ENCODE measurements around the gene CCDC136. TPM values are rescaled to one million over a fixed set of nuclear protein-coding genes. Genes with fewer than 3 reads are reported as not detected.

CCDC136 gene
- polyA plus RNA-seq, 1 donor, result 11.3 TPM

GRCh38 chr7:128831994-128832879 lies 40.5 kb downstream of the CCDC136 start:
- Histone ChIP-seq H3K27me3 (ENCODE audit: control insufficient read depth, insufficient read depth, low read length) (peaks cover 28% of the 10 kb centered on the region), H3K9me3 (ENCODE audit: control insufficient read depth, low read depth, low read length) (peaks cover 10% of the 10 kb centered on the region), H3K27ac (ENCODE audit: low read length) (peak overlapping the region; percentile 68), H3K36me3 (ENCODE audit: control insufficient read depth, insufficient read depth, low read length) (peaks cover 17% of the 10 kb centered on the region), H3K4me3 (ENCODE audit: low read length) (peak overlapping the region; percentile 86), H3K4me1 (ENCODE audit: control insufficient read depth, insufficient read depth, low read length) (peaks cover 53% of the 10 kb centered on the region)
- WGBS (ENCODE audit: insufficient coverage, low lambda C conversion rate), result no CpG with 5 or more reads among the region's 22 CpGs
- DNase-seq, result peak; percentile 38 to 50

GRCh38 chr7:128832880-128833147 lies 41.0 kb downstream of the CCDC136 start:
- H3K27ac ChIP-seq (ENCODE audit: low read length), result peak overlapping the region; percentile 68
- H3K9me3 ChIP-seq (ENCODE audit: control insufficient read depth, low read depth, low read length), result peaks cover 10% of the 10 kb centered on the region
- peaks cover 23% of the 10 kb centered on the region for H3K36me3 ChIP-seq (ENCODE audit: control insufficient read depth, insufficient read depth, low read length)
- peaks cover 47% of the 10 kb centered on the region for H3K4me1 ChIP-seq (ENCODE audit: control insufficient read depth, insufficient read depth, low read length)
- no CpG with 5 or more reads among the region's 2 CpGs for WGBS (ENCODE audit: insufficient coverage, low lambda C conversion rate)
- H3K4me3 ChIP-seq (ENCODE audit: low read length), result peak overlapping the region; percentile 86
- H3K27me3 ChIP-seq (ENCODE audit: control insufficient read depth, insufficient read depth, low read length), result peaks cover 28% of the 10 kb centered on the region
- no peak for DNase-seq

- peak overlapping the region; percentile 86 for H3K4me3 ChIP-seq (ENCODE audit: low read length)
- peak overlapping the region; percentile 68 for H3K27ac ChIP-seq (ENCODE audit: low read length)
- DNase-seq, result peak; percentile 58 to 67
- H3K4me1 ChIP-seq (ENCODE audit: control insufficient read depth, insufficient read depth, low read length), result peaks cover 43% of the 10 kb centered on the region
- H3K36me3 ChIP-seq (ENCODE audit: control insufficient read depth, insufficient read depth, low read length), result peaks cover 28% of the 10 kb centered on the region
- H3K27me3 ChIP-seq (ENCODE audit: control insufficient read depth, insufficient read depth, low read length), result peaks cover 28% of the 10 kb centered on the region
- peaks cover 10% of the 10 kb centered on the region for H3K9me3 ChIP-seq (ENCODE audit: control insufficient read depth, low read depth, low read length)
- WGBS (ENCODE audit: insufficient coverage, low lambda C conversion rate), result no CpG with 5 or more reads among the region's 13 CpGs
Measured at GRCh38 chr7:128833148-128833945, 41.6 kb downstream of the CCDC136 start.

- Histone ChIP-seq H3K36me3 (ENCODE audit: control insufficient read depth, insufficient read depth, low read length) (peaks cover 34% of the 10 kb centered on the region), H3K4me1 (ENCODE audit: control insufficient read depth, insufficient read depth, low read length) (peaks cover 38% of the 10 kb centered on the region), H3K9me3 (ENCODE audit: control insufficient read depth, low read depth, low read length) (peaks cover 10% of the 10 kb centered on the region), H3K4me3 (ENCODE audit: low read length) (no peak overlapping the region), H3K27me3 (ENCODE audit: control insufficient read depth, insufficient read depth, low read length) (peaks cover 28% of the 10 kb centered on the region), H3K27ac (ENCODE audit: low read length) (peak overlapping the region; percentile 68)
- no CpG with 5 or more reads among the region's 4 CpGs for WGBS (ENCODE audit: insufficient coverage, low lambda C conversion rate)
- DNase-seq, result peak in 1 of 2 donors; percentile 33
Measured at GRCh38 chr7:128833946-128834325, 42.2 kb downstream of the CCDC136 start.

- Histone ChIP-seq H3K27ac (ENCODE audit: low read length) (no peak overlapping the region), H3K36me3 (ENCODE audit: control insufficient read depth, insufficient read depth, low read length) (peaks cover 48% of the 10 kb centered on the region), H3K27me3 (ENCODE audit: control insufficient read depth, insufficient read depth, low read length) (peaks cover 26% of the 10 kb centered on the region), H3K4me3 (ENCODE audit: low read length) (no peak overlapping the region), H3K4me1 (ENCODE audit: control insufficient read depth, insufficient read depth, low read length) (peaks cover 28% of the 10 kb centered on the region), H3K9me3 (ENCODE audit: control insufficient read depth, low read depth, low read length) (peaks cover 10% of the 10 kb centered on the region)
- WGBS (ENCODE audit: insufficient coverage, low lambda C conversion rate), result no CpG with 5 or more reads among the region's 16 CpGs
- no peak for DNase-seq
Measured at GRCh38 chr7:128835231-128835751, 43.5 kb downstream of the CCDC136 start.

- Histone ChIP-seq H3K4me1 (ENCODE audit: control insufficient read depth, insufficient read depth, low read length) (peaks cover 23% of the 10 kb centered on the region), H3K9me3 (ENCODE audit: control insufficient read depth, low read depth, low read length) (peaks cover 4% of the 10 kb centered on the region), H3K27me3 (ENCODE audit: control insufficient read depth, insufficient read depth, low read length) (peaks cover 19% of the 10 kb centered on the region), H3K36me3 (ENCODE audit: control insufficient read depth, insufficient read depth, low read length) (peaks cover 54% of the 10 kb centered on the region), H3K4me3 (ENCODE audit: low read length) (no peak overlapping the region), H3K27ac (ENCODE audit: low read length) (no peak overlapping the region)
- no CpG with 5 or more reads among the region's 14 CpGs for WGBS (ENCODE audit: insufficient coverage, low lambda C conversion rate)
- DNase-seq, result no peak
Measured at GRCh38 chr7:128835790-128836641, 44.2 kb downstream of the CCDC136 start.

- WGBS (ENCODE audit: insufficient coverage, low lambda C conversion rate), result no CpG with 5 or more reads among the region's 14 CpGs
- no peak overlapping the region for H3K27ac ChIP-seq (ENCODE audit: low read length)
Measured at GRCh38 chr7:128836729-128837348, 45.1 kb downstream of the CCDC136 start.

GRCh38 chr7:128837521-128837921 lies 45.8 kb downstream of the CCDC136 start:
- peaks cover 10% of the 10 kb centered on the region for H3K4me1 ChIP-seq (ENCODE audit: control insufficient read depth, insufficient read depth, low read length)
- 100% methylated on average over 1 of the region's 16 CpGs for WGBS (ENCODE audit: insufficient coverage, low lambda C conversion rate)
- H3K36me3 ChIP-seq (ENCODE audit: control insufficient read depth, insufficient read depth, low read length), result peaks cover 63% of the 10 kb centered on the region
- H3K27me3 ChIP-seq (ENCODE audit: control insufficient read depth, insufficient read depth, low read length), result peaks cover 4% of the 10 kb centered on the region
- DNase-seq, result no peak
- H3K9me3 ChIP-seq (ENCODE audit: control insufficient read depth, low read depth, low read length), result no peaks in the 10 kb centered on the region
- no peak overlapping the region for H3K4me3 ChIP-seq (ENCODE audit: low read length)
- H3K27ac ChIP-seq (ENCODE audit: low read length), result no peak overlapping the region

More at GRCh38 chr7:128836729-128837348, 45.1 kb downstream of the CCDC136 start:
- H3K4me3 ChIP-seq (ENCODE audit: low read length), result no peak overlapping the region
- peaks cover 15% of the 10 kb centered on the region for H3K4me1 ChIP-seq (ENCODE audit: control insufficient read depth, insufficient read depth, low read length)
- DNase-seq, result no peak
- no peaks in the 10 kb centered on the region for H3K9me3 ChIP-seq (ENCODE audit: control insufficient read depth, low read depth, low read length)
- H3K27me3 ChIP-seq (ENCODE audit: control insufficient read depth, insufficient read depth, low read length), result peaks cover 11% of the 10 kb centered on the region
- peaks cover 58% of the 10 kb centered on the region for H3K36me3 ChIP-seq (ENCODE audit: control insufficient read depth, insufficient read depth, low read length)

- Histone ChIP-seq H3K36me3 (ENCODE audit: control insufficient read depth, insufficient read depth, low read length) (peaks cover 69% of the 10 kb centered on the region), H3K9me3 (ENCODE audit: control insufficient read depth, low read depth, low read length) (no peaks in the 10 kb centered on the region), H3K4me3 (ENCODE audit: low read length) (no peak overlapping the region), H3K27ac (ENCODE audit: low read length) (no peak overlapping the region), H3K4me1 (ENCODE audit: control insufficient read depth, insufficient read depth, low read length) (peaks cover 3% of the 10 kb centered on the region), H3K27me3 (ENCODE audit: control insufficient read depth, insufficient read depth, low read length) (no peaks in the 10 kb centered on the region)
- WGBS (ENCODE audit: insufficient coverage, low lambda C conversion rate), result no CpG with 5 or more reads among the region's 22 CpGs
- no peak for DNase-seq
Measured at GRCh38 chr7:128838109-128838779, 46.5 kb downstream of the CCDC136 start.

All from large intestine (tissue), 3 donors.